Activated T-cell treated with anti-CD3 and anti-CD28 coated beads, Interleukin-2, amount 50 U/mL, for 48 hours (primary cell): ENCODE data around the gene TRAF6.
"Not testable (repeated sequence)": the region's sequence is repeated elsewhere in the genome, so short reads cannot be mapped to it uniquely, and the experiment has no call there.

Source experiments
- DNase-seq, 2 experiments: peaks; one replicate each; pipeline ENCODE4 v3.0.0-alpha.2; 2020

TRAF6 gene

GRCh38 chr11:36509694-36510593 is at the start of gene TRAF6:
Gene TRAF6, minus strand, starts transcription at chr11:36510272. Its CDS starts 8,757 bp downstream, at chr11:36501515.
- DNase-seq, result peak; percentile 93 to 94

GRCh38 chr11:36558571-36559413 is 48.7 kb upstream of the TRAF6 start:
- no peak for DNase-seq

- no peak for DNase-seq
These were observed 47.9 kb upstream of the TRAF6 start for GRCh38 chr11:36557991-36558390.

GRCh38 chr11:36557390-36557789 is 47.3 kb upstream of the TRAF6 start:
- DNase-seq, result not testable (repeated sequence)

- no peak for DNase-seq
These were observed 40.5 kb upstream of the TRAF6 start for GRCh38 chr11:36550385-36551115.

GRCh38 chr11:36540998-36541397 is 30.9 kb upstream of the TRAF6 start:
- DNase-seq, result peak; percentile 25 to 43

- no peak for DNase-seq
These were observed 24.3 kb upstream of the TRAF6 start for GRCh38 chr11:36534276-36534840.

- no peak for DNase-seq
These were observed 23.0 kb upstream of the TRAF6 start for GRCh38 chr11:36532941-36533601.

- no peak for DNase-seq
These were observed 20.8 kb upstream of the TRAF6 start for GRCh38 chr11:36530840-36531239.

- no peak for DNase-seq
These were observed 3.9 kb upstream of the TRAF6 start for GRCh38 chr11:36513965-36514364.

GRCh38 chr11:36512016-36512415 is 1.9 kb upstream of the TRAF6 start:
- DNase-seq, result no peak

- not testable (repeated sequence) for DNase-seq
These were observed 990 bp upstream of the TRAF6 start for GRCh38 chr11:36511062-36511461.

GRCh38 chr11:36510594-36510942 is 496 bp upstream of the TRAF6 start:
- no peak for DNase-seq

GRCh38 chr11:36509201-36509639 is 852 bp downstream of the TRAF6 start:
- DNase-seq, result peak in 1 of 2 experiments; percentile 29

GRCh38 chr11:36508743-36509142 is 1.3 kb downstream of the TRAF6 start:
- DNase-seq, result no peak

GRCh38 chr11:36507824-36508489 is 2.1 kb downstream of the TRAF6 start:
- DNase-seq, result no peak

GRCh38 chr11:36501236-36501635 is 8.8 kb downstream of the TRAF6 start:
- no peak for DNase-seq

- no peak for DNase-seq
These were observed 9.8 kb downstream of the TRAF6 start for GRCh38 chr11:36500315-36500721.

GRCh38 chr11:36499315-36499714 is 10.8 kb downstream of the TRAF6 start:
- no peak for DNase-seq

- DNase-seq, result no peak
These were observed 11.4 kb downstream of the TRAF6 start for GRCh38 chr11:36498721-36499120.

GRCh38 chr11:36493332-36493731 is 16.7 kb downstream of the TRAF6 start:
- DNase-seq, result no peak
